GM23338 (cell line): ENCODE results near the gene AKIRIN1. TPM values are rescaled to one million over a fixed set of nuclear protein-coding genes. Genes with fewer than 3 reads are reported as not detected.
A peak's percentile ranks its signal among the peaks of the same experiment; 100 is the strongest.

ENCODE experiments used
- ATAC-seq: fragments of 200-7000 bp; cut with Tn5 transposase; 3 replicates; pipeline ENCODE4 v1.9.1; 2020
- DNase-seq: peaks from one replicate; pipeline ENCODE4 v3.0.0-alpha.2; 2015; ENCODE audit warnings: low spot score
- H2AFZ ChIP-seq: fragments of 200-600 bp; sonication (generic); 2 replicates; pipeline ENCODE4 v1.8.0; 2016; ENCODE audit warnings: antibody characterized with exemption, mild to moderate bottlenecking, moderate library complexity
- H3F3A ChIP-seq: fragments of 200-600 bp; sonication (generic); replicated peaks from 2 replicates; pipeline ENCODE4 v1.8.0; 2017; ENCODE audit warnings: antibody characterized with exemption, mixed run types, low read depth
- H3K27ac ChIP-seq: fragments of 200-600 bp; sonication (generic); 2 replicates; pipeline ENCODE4 v1.6.1; 2016; ENCODE audit warnings: low read depth
- H3K27me3 ChIP-seq: fragments of 200-600 bp; sonication (generic); 2 replicates; pipeline ENCODE4 v1.8.0; 2016; ENCODE audit warnings: mild to moderate bottlenecking, mixed run types, moderate library complexity; ENCODE audit not compliant: insufficient read depth
- H3K36me3 ChIP-seq: fragments of 200-600 bp; sonication (generic); 2 replicates; pipeline ENCODE4 v1.8.0; 2016; ENCODE audit warnings: mild to moderate bottlenecking; ENCODE audit not compliant: insufficient read depth
- H3K4me1 ChIP-seq: fragments of 200-600 bp; sonication (generic); 2 replicates; pipeline ENCODE4 v1.8.0; 2016; ENCODE audit warnings: mild to moderate bottlenecking, moderate library complexity; ENCODE audit not compliant: insufficient read depth
- H3K4me2 ChIP-seq: fragments of 200-600 bp; sonication (generic); 2 replicates; pipeline ENCODE4 v1.7.1; 2017; ENCODE audit warnings: mixed run types
- H3K4me3 ChIP-seq: fragments of 200-600 bp; sonication (generic); 2 replicates; pipeline ENCODE4 v1.6.1; 2016; ENCODE audit warnings: mixed run types
- H3K79me2 ChIP-seq: fragments of 200-600 bp; sonication (generic); replicated peaks from 2 replicates; pipeline ENCODE4 v1.8.0; 2017; ENCODE audit warnings: mild to moderate bottlenecking; ENCODE audit not compliant: insufficient read depth
- H3K9me2 ChIP-seq: fragments of 200-600 bp; sonication (generic); 2 replicates; pipeline ENCODE4 v1.8.0; 2017; ENCODE audit not compliant: insufficient read depth
- H4K20me1 ChIP-seq: fragments of 200-600 bp; sonication (generic); replicated peaks from 2 replicates; pipeline ENCODE4 v1.8.0; 2017; ENCODE audit warnings: mild to moderate bottlenecking; ENCODE audit not compliant: insufficient read depth
- H3K27ac Mint-ChIP-seq: 2 replicates; pipeline ENCODE4 v1.8.0; 2020; ENCODE audit warnings: inconsistent platforms, mild to moderate bottlenecking, moderate library complexity, mixed read lengths
- H3K27me3 Mint-ChIP-seq: 3 replicates; pipeline ENCODE4 v1.8.0; 2022; ENCODE audit warnings: low read depth, mild to moderate bottlenecking, moderate library complexity, mixed read lengths, inconsistent platforms; ENCODE audit not compliant: insufficient read depth, poor library complexity
- H3K36me3 Mint-ChIP-seq: 3 replicates; pipeline ENCODE4 v1.8.0; 2021; ENCODE audit warnings: low read depth, mild to moderate bottlenecking, inconsistent platforms, moderate library complexity, mixed read lengths
- H3K4me1 Mint-ChIP-seq: 3 replicates; pipeline ENCODE4 v1.8.0; 2020; ENCODE audit warnings: mild to moderate bottlenecking, inconsistent platforms, mixed read lengths
- H3K4me3 Mint-ChIP-seq: 3 replicates; pipeline ENCODE4 v1.8.0; 2021; ENCODE audit warnings: moderate library complexity, mild to moderate bottlenecking, inconsistent platforms, mixed read lengths
- H3K9me3 Mint-ChIP-seq: 3 replicates; pipeline ENCODE4 v1.8.0; 2020; ENCODE audit warnings: moderate library complexity, mild to moderate bottlenecking, inconsistent platforms, mixed read lengths
- CREB1 ChIP-seq: fragments of 250-450 bp; sonication (Bioruptor Pico); IDR thresholded peaks from 2 replicates; pipeline ENCODE4 v1.5.0; 2020; ENCODE audit warnings: low read depth, mild to moderate bottlenecking, moderate library complexity
- EZH2 ChIP-seq: fragments of 200-600 bp; sonication (generic); IDR thresholded peaks from one replicate; pipeline ENCODE4 v1.8.0; 2017; ENCODE audit warnings: antibody characterized with exemption, mild to moderate bottlenecking, low read depth; ENCODE audit not compliant: unreplicated experiment
- EZH2phosphoT487 ChIP-seq: fragments of 200-600 bp; sonication (generic); IDR thresholded peaks from one replicate; pipeline ENCODE4 v1.8.1; 2018; ENCODE audit warnings: antibody characterized with exemption; ENCODE audit not compliant: unreplicated experiment
- JUNB ChIP-seq: IDR thresholded peaks from one replicate; pipeline ENCODE4 v1.6.1; 2016; ENCODE audit warnings: antibody characterized with exemption; ENCODE audit not compliant: unreplicated experiment
- NANOG ChIP-seq: IDR thresholded peaks from 2 replicates; pipeline ENCODE4 v1.6.1; 2016; ENCODE audit warnings: antibody characterized with exemption, borderline replicate concordance
- POLR2AphosphoS5 ChIP-seq: IDR thresholded peaks from 2 replicates; pipeline ENCODE4 v1.6.1; 2016; ENCODE audit warnings: antibody characterized with exemption, low read depth
- STAT1 ChIP-seq: IDR thresholded peaks from one replicate; pipeline ENCODE4 v1.6.1; 2016; ENCODE audit warnings: antibody characterized with exemption; ENCODE audit not compliant: unreplicated experiment
- ZNF114 ChIP-seq: fragments of 250-450 bp; sonication (Bioruptor Pico); IDR thresholded peaks from 2 replicates; pipeline ENCODE4 v1.5.0; 2020; ENCODE audit warnings: mild to moderate bottlenecking, moderate library complexity
- ZNF331 ChIP-seq: fragments of 250-450 bp; sonication (Bioruptor Pico); IDR thresholded peaks from 2 replicates; pipeline ENCODE4 v1.5.0; 2020; ENCODE audit warnings: low read depth, mild to moderate bottlenecking, moderate library complexity
- polyA plus RNA-seq: library from polyadenylated mRNA; unstranded; fragments of >200 nt; fragmentation: Nextera tagmentation; extraction: Ambion mirVana; gene quantifications from 2 replicates; pipeline ENCODE4 v1.2.1, GENCODE V29; 2016
- total RNA-seq: library from RNA; depleted of rRNA; stranded (reverse); fragments of >200 nt; shearing (Covaris generic); gene quantifications from 2 replicates; pipeline ENCODE4 v1.2.3, GENCODE V29; 2014
- TF ChIP-seq, protein P1 (sequence below): IDR thresholded peaks from one replicate; pipeline ENCODE4 v1.6.1; 2018; ENCODE audit warnings: antibody characterized with exemption; ENCODE audit not compliant: unreplicated experiment
- TF ChIP-seq, protein P2 (sequence below), 2 experiments: fragments of 200-600 bp in 1 of 2; sonication (generic) in 1 of 2; conservative IDR thresholded peaks; 2 replicates each; pipeline versions ENCODE4 v1.5.1 to v1.6.1; 2016 to 2017; ENCODE audit warnings: antibody characterized with exemption in 2 of 2, low read depth in 2 of 2, mild to moderate bottlenecking in 2 of 2, moderate library complexity in 1 of 2
- TF ChIP-seq, protein P3 (sequence below): fragments of 250-450 bp; sonication (Bioruptor Pico); IDR thresholded peaks from 2 replicates; pipeline ENCODE4 v1.5.0; 2020; ENCODE audit warnings: mild to moderate bottlenecking, moderate library complexity
- TF ChIP-seq, protein P4 (sequence below): IDR thresholded peaks from 2 replicates; pipeline ENCODE4 v1.6.1; 2016; ENCODE audit warnings: antibody characterized with exemption

AKIRIN1 gene
- total and polyA plus RNA-seq, 2 experiments from 2014 or later = 162 to 254 TPM

DNA sequence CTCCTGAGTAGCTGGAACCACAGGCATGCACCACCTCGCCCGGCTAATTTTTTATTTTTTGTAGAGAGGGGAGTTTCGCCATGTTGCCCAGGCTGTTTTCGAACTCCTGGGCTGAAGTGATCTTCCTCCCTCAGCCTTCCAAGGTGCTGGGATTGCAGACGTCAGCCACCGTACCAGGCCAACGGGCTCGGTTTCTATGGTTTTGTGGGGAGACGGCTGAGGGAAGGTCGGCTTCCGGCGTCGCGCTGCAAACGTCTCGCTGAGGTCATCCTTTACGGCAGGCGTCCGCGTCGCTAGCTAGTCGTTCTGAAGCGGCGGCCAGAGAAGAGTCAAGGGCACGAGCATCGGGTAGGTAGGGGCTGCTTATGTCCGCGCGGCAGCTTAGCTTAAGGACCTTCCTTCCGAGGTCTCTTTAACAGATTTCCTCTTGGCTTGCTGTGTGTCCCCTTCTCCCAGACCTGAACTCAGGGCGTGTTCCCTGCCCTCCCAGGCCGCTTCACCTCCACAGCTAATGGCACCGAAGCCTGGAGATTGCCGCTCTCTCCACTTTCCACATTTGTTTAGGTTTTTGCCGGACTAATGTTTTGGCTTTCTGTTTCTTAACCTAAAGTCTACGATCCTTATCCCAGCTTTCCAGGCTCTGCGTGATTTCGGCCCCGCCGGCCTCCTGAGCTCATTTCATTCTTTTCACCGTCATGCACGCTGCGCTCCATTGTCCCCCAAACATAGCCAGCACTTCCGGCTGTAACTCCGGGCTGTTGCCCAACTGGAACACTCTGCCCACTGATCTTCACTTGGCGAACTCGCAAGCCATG is 35.2 kb downstream of the AKIRIN1 start, which contains the start of gene NDUFS5:
TSS of gene NDUFS5 (plus strand) at position 300 of the 815 bp plus-strand sequence. CDS start 2,375 bp downstream, outside the sequence.
- peaks cover 8% of the 10 kb centered on the region for H4K20me1 ChIP-seq
- peak within 1 kb of the TSS; percentile 98 for H3K27ac ChIP-seq
- Mint-ChIP-seq H3K27me3 (peaks cover 10% of the 10 kb centered on the region), H3K4me3 (peak within 1 kb of the TSS; percentile 92), H3K9me3 (peaks cover 7% of the 10 kb centered on the region; the same call in 1 of the 3 replicates), H3K36me3 (peaks cover 42% of the 10 kb centered on the region), H3K27ac (peak within 1 kb of the TSS; percentile 99), H3K4me1 (peaks cover 9% of the 10 kb centered on the region)
- peaks cover 50% of the 10 kb centered on the region for H3K79me2 ChIP-seq
- H3K27me3 ChIP-seq = no peaks in the 10 kb centered on the region
- H3K36me3 ChIP-seq = peaks cover 28% of the 10 kb centered on the region
- TF ChIP-seq CREB1 (peak; percentile 80), NANOG (no peak), ZNF114 (CRISPR knock-in tag) (no peak), EZH2 (no peak), ZNF331 (CRISPR knock-in tag) (no peak), STAT1 (no peak), EZH2phosphoT487 (no peak), JUNB (no peak), POLR2AphosphoS5 (peak; percentile 94)
- TF ChIP-seq, protein P1, sequence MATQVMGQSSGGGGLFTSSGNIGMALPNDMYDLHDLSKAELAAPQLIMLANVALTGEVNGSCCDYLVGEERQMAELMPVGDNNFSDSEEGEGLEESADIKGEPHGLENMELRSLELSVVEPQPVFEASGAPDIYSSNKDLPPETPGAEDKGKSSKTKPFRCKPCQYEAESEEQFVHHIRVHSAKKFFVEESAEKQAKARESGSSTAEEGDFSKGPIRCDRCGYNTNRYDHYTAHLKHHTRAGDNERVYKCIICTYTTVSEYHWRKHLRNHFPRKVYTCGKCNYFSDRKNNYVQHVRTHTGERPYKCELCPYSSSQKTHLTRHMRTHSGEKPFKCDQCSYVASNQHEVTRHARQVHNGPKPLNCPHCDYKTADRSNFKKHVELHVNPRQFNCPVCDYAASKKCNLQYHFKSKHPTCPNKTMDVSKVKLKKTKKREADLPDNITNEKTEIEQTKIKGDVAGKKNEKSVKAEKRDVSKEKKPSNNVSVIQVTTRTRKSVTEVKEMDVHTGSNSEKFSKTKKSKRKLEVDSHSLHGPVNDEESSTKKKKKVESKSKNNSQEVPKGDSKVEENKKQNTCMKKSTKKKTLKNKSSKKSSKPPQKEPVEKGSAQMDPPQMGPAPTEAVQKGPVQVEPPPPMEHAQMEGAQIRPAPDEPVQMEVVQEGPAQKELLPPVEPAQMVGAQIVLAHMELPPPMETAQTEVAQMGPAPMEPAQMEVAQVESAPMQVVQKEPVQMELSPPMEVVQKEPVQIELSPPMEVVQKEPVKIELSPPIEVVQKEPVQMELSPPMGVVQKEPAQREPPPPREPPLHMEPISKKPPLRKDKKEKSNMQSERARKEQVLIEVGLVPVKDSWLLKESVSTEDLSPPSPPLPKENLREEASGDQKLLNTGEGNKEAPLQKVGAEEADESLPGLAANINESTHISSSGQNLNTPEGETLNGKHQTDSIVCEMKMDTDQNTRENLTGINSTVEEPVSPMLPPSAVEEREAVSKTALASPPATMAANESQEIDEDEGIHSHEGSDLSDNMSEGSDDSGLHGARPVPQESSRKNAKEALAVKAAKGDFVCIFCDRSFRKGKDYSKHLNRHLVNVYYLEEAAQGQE = no peak
- TF ChIP-seq, protein P2, sequence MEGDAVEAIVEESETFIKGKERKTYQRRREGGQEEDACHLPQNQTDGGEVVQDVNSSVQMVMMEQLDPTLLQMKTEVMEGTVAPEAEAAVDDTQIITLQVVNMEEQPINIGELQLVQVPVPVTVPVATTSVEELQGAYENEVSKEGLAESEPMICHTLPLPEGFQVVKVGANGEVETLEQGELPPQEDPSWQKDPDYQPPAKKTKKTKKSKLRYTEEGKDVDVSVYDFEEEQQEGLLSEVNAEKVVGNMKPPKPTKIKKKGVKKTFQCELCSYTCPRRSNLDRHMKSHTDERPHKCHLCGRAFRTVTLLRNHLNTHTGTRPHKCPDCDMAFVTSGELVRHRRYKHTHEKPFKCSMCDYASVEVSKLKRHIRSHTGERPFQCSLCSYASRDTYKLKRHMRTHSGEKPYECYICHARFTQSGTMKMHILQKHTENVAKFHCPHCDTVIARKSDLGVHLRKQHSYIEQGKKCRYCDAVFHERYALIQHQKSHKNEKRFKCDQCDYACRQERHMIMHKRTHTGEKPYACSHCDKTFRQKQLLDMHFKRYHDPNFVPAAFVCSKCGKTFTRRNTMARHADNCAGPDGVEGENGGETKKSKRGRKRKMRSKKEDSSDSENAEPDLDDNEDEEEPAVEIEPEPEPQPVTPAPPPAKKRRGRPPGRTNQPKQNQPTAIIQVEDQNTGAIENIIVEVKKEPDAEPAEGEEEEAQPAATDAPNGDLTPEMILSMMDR (conservative IDR thresholded peaks at IDR 0.05; ENCODE audit: low read depth in 2 of 2) = no peak
- TF ChIP-seq, protein P3, sequence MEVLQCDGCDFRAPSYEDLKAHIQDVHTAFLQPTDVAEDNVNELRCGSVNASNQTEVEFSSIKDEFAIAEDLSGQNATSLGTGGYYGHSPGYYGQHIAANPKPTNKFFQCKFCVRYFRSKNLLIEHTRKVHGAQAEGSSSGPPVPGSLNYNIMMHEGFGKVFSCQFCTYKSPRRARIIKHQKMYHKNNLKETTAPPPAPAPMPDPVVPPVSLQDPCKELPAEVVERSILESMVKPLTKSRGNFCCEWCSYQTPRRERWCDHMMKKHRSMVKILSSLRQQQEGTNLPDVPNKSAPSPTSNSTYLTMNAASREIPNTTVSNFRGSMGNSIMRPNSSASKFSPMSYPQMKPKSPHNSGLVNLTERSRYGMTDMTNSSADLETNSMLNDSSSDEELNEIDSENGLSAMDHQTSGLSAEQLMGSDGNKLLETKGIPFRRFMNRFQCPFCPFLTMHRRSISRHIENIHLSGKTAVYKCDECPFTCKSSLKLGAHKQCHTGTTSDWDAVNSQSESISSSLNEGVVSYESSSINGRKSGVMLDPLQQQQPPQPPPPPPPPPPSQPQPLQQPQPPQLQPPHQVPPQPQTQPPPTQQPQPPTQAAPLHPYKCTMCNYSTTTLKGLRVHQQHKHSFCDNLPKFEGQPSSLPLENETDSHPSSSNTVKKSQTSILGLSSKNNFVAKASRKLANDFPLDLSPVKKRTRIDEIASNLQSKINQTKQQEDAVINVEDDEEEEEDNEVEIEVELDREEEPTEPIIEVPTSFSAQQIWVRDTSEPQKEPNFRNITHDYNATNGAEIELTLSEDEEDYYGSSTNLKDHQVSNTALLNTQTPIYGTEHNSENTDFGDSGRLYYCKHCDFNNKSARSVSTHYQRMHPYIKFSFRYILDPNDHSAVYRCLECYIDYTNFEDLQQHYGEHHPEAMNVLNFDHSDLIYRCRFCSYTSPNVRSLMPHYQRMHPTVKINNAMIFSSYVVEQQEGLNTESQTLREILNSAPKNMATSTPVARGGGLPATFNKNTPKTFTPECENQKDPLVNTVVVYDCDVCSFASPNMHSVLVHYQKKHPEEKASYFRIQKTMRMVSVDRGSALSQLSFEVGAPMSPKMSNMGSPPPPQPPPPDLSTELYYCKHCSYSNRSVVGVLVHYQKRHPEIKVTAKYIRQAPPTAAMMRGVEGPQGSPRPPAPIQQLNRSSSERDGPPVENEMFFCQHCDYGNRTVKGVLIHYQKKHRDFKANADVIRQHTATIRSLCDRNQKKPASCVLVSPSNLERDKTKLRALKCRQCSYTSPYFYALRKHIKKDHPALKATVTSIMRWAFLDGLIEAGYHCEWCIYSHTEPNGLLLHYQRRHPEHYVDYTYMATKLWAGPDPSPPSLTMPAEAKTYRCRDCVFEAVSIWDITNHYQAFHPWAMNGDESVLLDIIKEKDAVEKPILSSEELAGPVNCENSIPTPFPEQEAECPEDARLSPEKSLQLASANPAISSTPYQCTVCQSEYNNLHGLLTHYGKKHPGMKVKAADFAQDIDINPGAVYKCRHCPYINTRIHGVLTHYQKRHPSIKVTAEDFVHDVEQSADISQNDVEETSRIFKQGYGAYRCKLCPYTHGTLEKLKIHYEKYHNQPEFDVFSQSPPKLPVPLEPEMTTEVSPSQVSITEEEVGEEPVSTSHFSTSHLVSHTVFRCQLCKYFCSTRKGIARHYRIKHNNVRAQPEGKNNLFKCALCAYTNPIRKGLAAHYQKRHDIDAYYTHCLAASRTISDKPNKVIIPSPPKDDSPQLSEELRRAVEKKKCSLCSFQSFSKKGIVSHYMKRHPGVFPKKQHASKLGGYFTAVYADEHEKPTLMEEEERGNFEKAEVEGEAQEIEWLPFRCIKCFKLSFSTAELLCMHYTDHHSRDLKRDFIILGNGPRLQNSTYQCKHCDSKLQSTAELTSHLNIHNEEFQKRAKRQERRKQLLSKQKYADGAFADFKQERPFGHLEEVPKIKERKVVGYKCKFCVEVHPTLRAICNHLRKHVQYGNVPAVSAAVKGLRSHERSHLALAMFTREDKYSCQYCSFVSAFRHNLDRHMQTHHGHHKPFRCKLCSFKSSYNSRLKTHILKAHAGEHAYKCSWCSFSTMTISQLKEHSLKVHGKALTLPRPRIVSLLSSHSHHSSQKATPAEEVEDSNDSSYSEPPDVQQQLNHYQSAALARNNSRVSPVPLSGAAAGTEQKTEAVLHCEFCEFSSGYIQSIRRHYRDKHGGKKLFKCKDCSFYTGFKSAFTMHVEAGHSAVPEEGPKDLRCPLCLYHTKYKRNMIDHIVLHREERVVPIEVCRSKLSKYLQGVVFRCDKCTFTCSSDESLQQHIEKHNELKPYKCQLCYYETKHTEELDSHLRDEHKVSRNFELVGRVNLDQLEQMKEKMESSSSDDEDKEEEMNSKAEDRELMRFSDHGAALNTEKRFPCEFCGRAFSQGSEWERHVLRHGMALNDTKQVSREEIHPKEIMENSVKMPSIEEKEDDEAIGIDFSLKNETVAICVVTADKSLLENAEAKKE (CRISPR knock-in tag) = no peak
- TF ChIP-seq, protein P4, sequence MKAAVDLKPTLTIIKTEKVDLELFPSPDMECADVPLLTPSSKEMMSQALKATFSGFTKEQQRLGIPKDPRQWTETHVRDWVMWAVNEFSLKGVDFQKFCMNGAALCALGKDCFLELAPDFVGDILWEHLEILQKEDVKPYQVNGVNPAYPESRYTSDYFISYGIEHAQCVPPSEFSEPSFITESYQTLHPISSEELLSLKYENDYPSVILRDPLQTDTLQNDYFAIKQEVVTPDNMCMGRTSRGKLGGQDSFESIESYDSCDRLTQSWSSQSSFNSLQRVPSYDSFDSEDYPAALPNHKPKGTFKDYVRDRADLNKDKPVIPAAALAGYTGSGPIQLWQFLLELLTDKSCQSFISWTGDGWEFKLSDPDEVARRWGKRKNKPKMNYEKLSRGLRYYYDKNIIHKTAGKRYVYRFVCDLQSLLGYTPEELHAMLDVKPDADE = peak; percentile 52; the same call in 1 of the 2 replicates
- peak; percentile 97 for DNase-seq
- H2AFZ ChIP-seq = peak within 1 kb of the TSS; percentile 67
- no peaks in the 10 kb centered on the region for H3K9me2 ChIP-seq
- H3F3A ChIP-seq = peaks cover 8% of the 10 kb centered on the region
- H3K4me3 ChIP-seq = peak within 1 kb of the TSS; percentile 89
- ATAC-seq = peak; percentile 92
- peaks cover 4% of the 10 kb centered on the region; the same call in 1 of the 2 replicates for H3K4me1 ChIP-seq
- H3K4me2 ChIP-seq = peak within 1 kb of the TSS; percentile 78
